ENCODE measurements around the gene STMN1.

GRCh38 chr1:25927521-25928265 lies 21.5 kb upstream of the STMN1 start:
- no peak for TF ChIP-seq POLR2A (IDR thresholded peaks at IDR 0.05)
- no peak for TF ChIP-seq CTCF (IDR thresholded peaks at IDR 0.05)
